ENCODE results near the gene HLCS.

The HLCS gene

DNA sequence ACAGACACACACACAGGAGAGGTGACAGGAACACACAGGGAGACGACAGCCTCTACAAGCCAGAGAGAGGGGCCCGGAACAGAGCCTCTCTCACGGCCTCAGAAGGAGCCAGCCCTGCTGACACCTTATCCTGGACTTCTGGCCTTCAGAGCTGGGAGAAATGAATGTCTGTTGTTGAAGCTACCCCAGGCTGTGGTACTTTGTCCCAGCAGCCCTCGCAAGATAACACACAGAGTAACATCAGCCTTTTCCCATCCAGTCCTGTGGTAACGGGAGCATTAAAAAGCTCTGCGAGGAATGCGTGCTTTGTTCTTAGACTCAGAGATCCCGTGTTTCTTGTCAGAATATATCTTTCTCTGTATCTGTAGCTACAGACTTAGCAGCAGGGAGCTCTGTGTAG lies 136.4 kb downstream of the HLCS start:
- H3K9me3 ChIP-seq (ENCODE audit: severe bottlenecking) = no peaks in the 10 kb centered on the region
- TF ChIP-seq, protein P1, sequence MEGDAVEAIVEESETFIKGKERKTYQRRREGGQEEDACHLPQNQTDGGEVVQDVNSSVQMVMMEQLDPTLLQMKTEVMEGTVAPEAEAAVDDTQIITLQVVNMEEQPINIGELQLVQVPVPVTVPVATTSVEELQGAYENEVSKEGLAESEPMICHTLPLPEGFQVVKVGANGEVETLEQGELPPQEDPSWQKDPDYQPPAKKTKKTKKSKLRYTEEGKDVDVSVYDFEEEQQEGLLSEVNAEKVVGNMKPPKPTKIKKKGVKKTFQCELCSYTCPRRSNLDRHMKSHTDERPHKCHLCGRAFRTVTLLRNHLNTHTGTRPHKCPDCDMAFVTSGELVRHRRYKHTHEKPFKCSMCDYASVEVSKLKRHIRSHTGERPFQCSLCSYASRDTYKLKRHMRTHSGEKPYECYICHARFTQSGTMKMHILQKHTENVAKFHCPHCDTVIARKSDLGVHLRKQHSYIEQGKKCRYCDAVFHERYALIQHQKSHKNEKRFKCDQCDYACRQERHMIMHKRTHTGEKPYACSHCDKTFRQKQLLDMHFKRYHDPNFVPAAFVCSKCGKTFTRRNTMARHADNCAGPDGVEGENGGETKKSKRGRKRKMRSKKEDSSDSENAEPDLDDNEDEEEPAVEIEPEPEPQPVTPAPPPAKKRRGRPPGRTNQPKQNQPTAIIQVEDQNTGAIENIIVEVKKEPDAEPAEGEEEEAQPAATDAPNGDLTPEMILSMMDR (IDR thresholded peaks at IDR 0.05; ENCODE audit: low read depth, low read length) = no peak
- DNase-seq = no peak
- no peak overlapping the region for H3K27ac ChIP-seq
- H3K4me3 ChIP-seq (ENCODE audit: low read depth, low read length) = no peak overlapping the region
- H3K27me3 ChIP-seq (ENCODE audit: insufficient read depth, low read depth, severe bottlenecking) = no peaks in the 10 kb centered on the region
- H3K36me3 ChIP-seq = no peaks in the 10 kb centered on the region

DNA sequence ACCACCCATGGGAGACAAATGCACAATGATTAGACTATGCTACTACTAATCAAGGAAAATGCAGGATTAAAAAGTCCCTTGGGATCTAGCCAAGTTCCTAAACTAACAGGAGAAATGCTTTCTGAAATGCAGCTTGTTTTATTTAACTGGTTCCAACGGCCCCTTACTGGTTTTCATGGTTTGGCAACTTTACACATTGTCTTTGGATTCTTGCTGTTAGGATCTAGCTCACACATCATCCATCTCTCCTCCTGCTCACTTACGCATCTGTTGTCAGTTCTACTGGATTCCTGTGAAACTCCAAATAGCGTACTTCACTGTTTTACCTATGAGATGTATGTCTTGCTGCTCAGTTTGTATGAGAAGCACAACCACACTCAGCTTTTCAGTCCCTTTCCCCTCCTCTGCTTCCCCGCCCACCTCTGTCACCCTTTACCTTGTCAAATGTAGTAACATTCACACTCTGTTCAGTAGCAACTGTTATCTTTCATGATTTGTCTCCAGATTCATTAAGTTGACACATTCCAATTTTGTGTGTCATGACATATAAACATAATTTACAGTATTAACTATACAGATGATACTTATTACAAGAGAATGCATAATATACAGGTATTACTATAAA lies 137.5 kb downstream of the HLCS start:
- Histone ChIP-seq H3K27me3 (ENCODE audit: insufficient read depth, low read depth, severe bottlenecking) (no peaks in the 10 kb centered on the region), H3K27ac (no peak overlapping the region), H3K9me3 (ENCODE audit: severe bottlenecking) (no peaks in the 10 kb centered on the region), H3K36me3 (no peaks in the 10 kb centered on the region), H3K4me3 (ENCODE audit: low read depth, low read length) (no peak overlapping the region)
- no peak for DNase-seq
- TF ChIP-seq, protein P1 (IDR thresholded peaks at IDR 0.05; ENCODE audit: low read depth, low read length) = no peak

DNA sequence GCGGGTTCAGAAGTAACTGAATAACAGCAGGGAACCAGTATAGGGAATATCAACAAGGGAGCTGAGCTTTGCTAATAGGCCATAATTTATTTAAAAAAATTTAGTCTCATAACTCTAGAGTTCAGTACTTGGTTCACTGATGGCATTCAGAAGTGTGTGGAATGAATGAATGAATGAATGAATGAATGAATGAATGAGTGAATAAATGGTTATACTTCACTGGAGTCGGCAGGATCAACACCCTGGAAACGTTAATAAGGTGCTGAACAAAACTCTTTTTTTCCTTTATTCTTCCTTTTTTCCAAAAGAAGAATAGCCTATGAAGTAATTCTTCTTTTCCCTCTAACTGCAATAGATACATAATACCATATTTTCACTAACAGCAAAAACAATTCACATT lies 138.3 kb downstream of the HLCS start:
- no peak overlapping the region for H3K4me3 ChIP-seq (ENCODE audit: low read depth, low read length)
- DNase-seq = no peak
- no peaks in the 10 kb centered on the region for H3K27me3 ChIP-seq (ENCODE audit: insufficient read depth, low read depth, severe bottlenecking)
- H3K36me3 ChIP-seq = no peaks in the 10 kb centered on the region
- H3K27ac ChIP-seq = no peak overlapping the region
- no peaks in the 10 kb centered on the region for H3K9me3 ChIP-seq (ENCODE audit: severe bottlenecking)
- TF ChIP-seq, protein P1 (IDR thresholded peaks at IDR 0.05; ENCODE audit: low read depth, low read length) = no peak

DNA sequence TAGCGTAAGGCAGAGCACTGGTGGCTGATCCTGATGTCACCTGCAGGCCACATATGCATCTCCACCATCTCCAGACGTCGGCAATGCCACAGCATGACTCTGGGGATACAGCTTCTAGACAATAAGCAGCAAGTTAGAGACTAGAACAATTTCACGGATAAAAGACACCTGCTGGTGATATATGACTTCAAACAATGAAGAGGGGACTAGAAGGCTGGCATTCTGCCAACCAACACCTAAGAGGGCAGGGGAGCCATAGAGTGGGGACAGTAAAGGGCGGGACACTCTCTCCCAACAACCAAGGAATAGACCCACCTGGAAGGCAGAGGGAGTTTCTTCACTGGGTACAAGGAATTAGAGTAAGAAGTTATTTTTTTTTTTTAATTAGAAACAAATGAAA lies 140.8 kb downstream of the HLCS start:
- no peak for DNase-seq
- H3K27me3 ChIP-seq (ENCODE audit: insufficient read depth, low read depth, severe bottlenecking) = no peaks in the 10 kb centered on the region
- no peak overlapping the region for H3K27ac ChIP-seq
- no peak overlapping the region for H3K4me3 ChIP-seq (ENCODE audit: low read depth, low read length)
- no peaks in the 10 kb centered on the region for H3K9me3 ChIP-seq (ENCODE audit: severe bottlenecking)
- H3K36me3 ChIP-seq = 0 out of 2 replicates have a peak, but pooled peaks cover 3% of the 10 kb centered on the region
- TF ChIP-seq, protein P1 (IDR thresholded peaks at IDR 0.05; ENCODE audit: low read depth, low read length) = no peak

DNA sequence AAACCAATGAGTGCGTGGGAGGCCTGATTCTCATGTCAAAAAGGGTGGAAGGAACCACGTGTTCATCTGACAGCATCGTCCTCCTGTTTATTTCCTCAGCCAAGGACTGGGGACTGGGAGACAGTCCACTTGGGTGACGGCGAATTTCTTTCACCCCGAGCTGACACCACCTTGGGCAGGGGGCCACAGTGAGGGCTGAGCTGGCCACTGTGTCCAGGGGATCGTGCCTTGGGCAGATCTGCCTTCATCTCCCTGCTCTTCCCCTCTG lies 145.5 kb downstream of the HLCS start:
- Histone ChIP-seq H3K36me3 (0 out of 2 replicates have a peak, but pooled peaks cover 3% of the 10 kb centered on the region), H3K9me3 (ENCODE audit: severe bottlenecking) (no peaks in the 10 kb centered on the region), H3K27me3 (ENCODE audit: insufficient read depth, low read depth, severe bottlenecking) (no peaks in the 10 kb centered on the region), H3K4me3 (ENCODE audit: low read depth, low read length) (no peak overlapping the region), H3K27ac (no peak overlapping the region)
- no peak for DNase-seq
- TF ChIP-seq, protein P1 (IDR thresholded peaks at IDR 0.05; ENCODE audit: low read depth, low read length) = no peak

Measured in WERI-Rb-1 (cell line).